ENCODE results near the gene VASP. TPM values are rescaled to one million over a fixed set of nuclear protein-coding genes. Genes with fewer than 3 reads are reported as not detected.
A peak's percentile ranks its signal among the peaks of the same experiment; 100 is the strongest.

The VASP gene
- total and polyA plus RNA-seq, 10 donors = 146 to 386 (median 199) TPM

- Histone ChIP-seq H3K27ac (peak overlapping the region in 6 of 8 donors; percentile 33 to 63 (median 52)), H3K4me3 (no peak overlapping the region), H3K36me3 (peaks cover 0 to 2% (median 0%) of the 10 kb centered on the region in 6 donors), H3K4me1 (peaks cover 0 to 54% (median 26%) of the 10 kb centered on the region in 6 donors), H3K9me3 (no peaks in the 10 kb centered on the region), H3K27me3 (replicated peaks in 1 of 7) (no peaks in the 10 kb centered on the region)
- no peak for TF ChIP-seq POLR2AphosphoS5 (IDR thresholded peaks at IDR 0.05)
- no peak for TF ChIP-seq POLR2A (IDR thresholded peaks at IDR 0.05)
- TF ChIP-seq CTCF (IDR thresholded peaks at IDR 0.05 in 8 of 11, conservative IDR thresholded peaks at IDR 0.05 in 3 of 11) = no peak
- intact Hi-C loops (cut with DNase I; ENCODE audit: low total_unique reads) = no loop called here
- 55 to 74% (median 62%) methylated on average over 10 of the region's 10 CpGs for WGBS, 5 donors
- no peak for DNase-seq
Measured at GRCh38 chr19:45547211-45547770, 40.0 kb downstream of the VASP start.

- no peak for DNase-seq
- Histone ChIP-seq H3K27ac (peak overlapping the region in 4 of 8 donors; percentile 49 to 63 (median 59)), H3K4me3 (no peak overlapping the region), H3K27me3 (replicated peaks in 1 of 7) (no peaks in the 10 kb centered on the region), H3K36me3 (peaks cover 0 to 10% (median 6%) of the 10 kb centered on the region in 6 donors), H3K9me3 (no peaks in the 10 kb centered on the region), H3K4me1 (peaks cover 0 to 49% (median 26%) of the 10 kb centered on the region in 6 donors)
- intact Hi-C loops (cut with DNase I; ENCODE audit: low total_unique reads) = no loop called here
- TF ChIP-seq POLR2AphosphoS5 (IDR thresholded peaks at IDR 0.05) = no peak
- no peak for TF ChIP-seq POLR2A (IDR thresholded peaks at IDR 0.05)
- TF ChIP-seq CTCF (IDR thresholded peaks at IDR 0.05 in 8 of 11, conservative IDR thresholded peaks at IDR 0.05 in 3 of 11) = no peak
- WGBS, 5 donors = 83 to 93% (median 87%) methylated on average over 9 of the region's 9 CpGs
Measured at GRCh38 chr19:45547965-45548609, 40.8 kb downstream of the VASP start.

GRCh38 chr19:45553464-45553863 lies 46.2 kb downstream of the VASP start:
- Histone ChIP-seq H3K4me3 (no peak overlapping the region), H3K27ac (no peak overlapping the region), H3K9me3 (no peaks in the 10 kb centered on the region), H3K27me3 (replicated peaks in 1 of 7) (no peaks in the 10 kb centered on the region), H3K4me1 (peaks cover 0 to 17% (median 7%) of the 10 kb centered on the region in 6 donors), H3K36me3 (peaks cover 3 to 21% (median 12%) of the 10 kb centered on the region in 6 donors)
- WGBS, 5 donors = 91 to 98% (median 94%) methylated on average over 22 to 34 of the region's 34 CpGs
- no peak for TF ChIP-seq POLR2A (IDR thresholded peaks at IDR 0.05)
- no peak for TF ChIP-seq CTCF (IDR thresholded peaks at IDR 0.05 in 8 of 11, conservative IDR thresholded peaks at IDR 0.05 in 3 of 11)
- TF ChIP-seq POLR2AphosphoS5 (IDR thresholded peaks at IDR 0.05) = peak in 1 of 3 donors; percentile 18
- intact Hi-C loops (cut with DNase I; ENCODE audit: low total_unique reads) = no loop called here
- DNase-seq = no peak

- Histone ChIP-seq H3K4me1 (peaks cover 0 to 17% (median 12%) of the 10 kb centered on the region in 6 donors), H3K27me3 (replicated peaks in 1 of 7) (no peaks in the 10 kb centered on the region), H3K27ac (no peak overlapping the region), H3K36me3 (peaks cover 3 to 21% (median 12%) of the 10 kb centered on the region in 6 donors), H3K4me3 (no peak overlapping the region), H3K9me3 (no peaks in the 10 kb centered on the region)
- WGBS, 5 donors = 88 to 100% (median 95%) methylated on average over 1 of the region's 1 CpG
- intact Hi-C loops (cut with DNase I; ENCODE audit: low total_unique reads) = no loop called here
- no peak for DNase-seq
- no peak for TF ChIP-seq POLR2AphosphoS5 (IDR thresholded peaks at IDR 0.05)
- TF ChIP-seq CTCF (IDR thresholded peaks at IDR 0.05 in 8 of 11, conservative IDR thresholded peaks at IDR 0.05 in 3 of 11) = no peak
- no peak for TF ChIP-seq POLR2A (IDR thresholded peaks at IDR 0.05)
Measured at GRCh38 chr19:45554481-45554880, 47.2 kb downstream of the VASP start.

All from spleen (tissue), 11 donors.